HG02840 (cell line): ENCODE results near the gene CCDC28A.

Experiments
- ATAC-seq: cut with Tn5 transposase; IDR thresholded peaks from one replicate; pipeline ENCODE4 v1.9.1; 2021; ENCODE audit warnings: mild to moderate bottlenecking, moderate library complexity, moderate number of reproducible peaks; ENCODE audit not compliant: unreplicated experiment, low FRiP score

CCDC28A gene

DNA sequence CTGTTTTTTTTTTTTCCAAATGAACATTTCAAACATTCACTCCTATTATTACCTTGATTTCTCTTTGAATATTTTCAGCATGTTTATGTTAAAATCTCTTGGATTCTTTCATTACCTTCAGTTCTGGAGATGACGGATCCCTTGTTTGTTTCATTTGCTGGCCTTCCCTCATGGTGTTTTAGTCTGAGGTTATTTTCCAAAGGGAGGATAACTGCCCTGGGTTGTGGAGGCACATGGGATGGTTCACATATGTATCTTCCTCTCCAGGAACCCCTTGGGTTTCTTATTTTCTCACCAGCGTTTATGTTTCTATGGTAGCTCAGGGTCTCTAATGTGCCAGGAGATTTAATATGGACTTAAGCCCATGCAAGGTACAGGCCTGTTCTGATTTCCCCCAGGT is 58.6 kb downstream of the CCDC28A start:
- no peak for ATAC-seq

DNA sequence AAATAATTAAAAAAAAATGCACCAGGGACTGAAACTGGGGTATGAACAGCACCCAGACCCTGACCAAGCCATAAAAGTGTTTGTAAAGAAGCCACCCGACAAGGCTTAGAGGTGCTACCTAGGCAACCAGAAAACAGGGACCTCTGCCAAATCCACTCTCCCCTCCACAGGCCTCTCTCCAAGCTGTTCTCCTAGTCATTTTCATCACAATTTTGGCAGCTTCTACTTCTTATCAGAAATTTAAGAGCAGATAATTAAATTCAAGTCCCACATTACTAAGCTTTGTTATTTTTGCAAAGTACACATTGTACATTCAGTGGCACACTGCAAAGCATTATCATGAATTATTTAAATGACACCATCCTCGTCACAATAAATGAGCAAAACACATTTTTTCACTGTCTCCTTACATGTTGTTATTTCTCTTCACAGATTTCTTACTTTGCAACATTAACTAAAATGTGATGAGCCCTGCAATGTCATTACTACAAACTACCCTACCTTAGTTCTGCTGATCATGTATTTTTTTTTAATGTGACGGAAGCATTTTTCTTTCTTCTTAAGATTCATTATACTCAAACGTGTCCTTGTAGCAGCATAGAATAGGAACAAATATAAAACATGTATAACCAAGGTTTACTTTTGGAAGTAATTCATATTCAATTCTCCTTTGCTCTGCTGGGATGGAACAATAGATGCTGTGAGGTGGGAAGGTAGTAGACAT is 60.4 kb downstream of the CCDC28A start:
- no peak for ATAC-seq

- no peak for ATAC-seq
Measured at GRCh38 chr6:138837246-138837645, 63.7 kb downstream of the CCDC28A start.
